Activated CD4-positive, alpha-beta T cell treated with anti-CD3 and anti-CD28 coated beads, Interleukin-2, amount 10 ng/mL, durations not matched to agents 24 days and 14 days (primary cell): Measurements from ENCODE around the gene BCL2L12. TPM values are rescaled to one million over a fixed set of nuclear protein-coding genes. Genes with fewer than 3 reads are reported as not detected.

Experiments
- DNase-seq: peaks from one replicate; pipeline ENCODE4 v3.0.0; 2022
- H3K27ac Mint-ChIP-seq: one replicate; pipeline ENCODE4 v1.8.0; 2022; ENCODE audit warnings: mild to moderate bottlenecking, mixed read lengths
- H3K27me3 Mint-ChIP-seq: one replicate; pipeline ENCODE4 v1.8.0; 2022; ENCODE audit warnings: mixed read lengths
- H3K36me3 Mint-ChIP-seq: one replicate; pipeline ENCODE4 v1.8.0; 2022; ENCODE audit warnings: low read depth, mild to moderate bottlenecking, mixed read lengths
- H3K4me1 Mint-ChIP-seq: one replicate; pipeline ENCODE4 v1.8.0; 2021; ENCODE audit warnings: mixed read lengths
- H3K4me3 Mint-ChIP-seq: one replicate; pipeline ENCODE4 v1.8.0; 2022; ENCODE audit warnings: mild to moderate bottlenecking, moderate library complexity, mixed read lengths
- H3K9me3 Mint-ChIP-seq: one replicate; pipeline ENCODE4 v1.8.0; 2021; ENCODE audit warnings: mixed read lengths
- intact Hi-C: fragments of 100-400 bp; cut with micrococcal nuclease; formaldehyde crosslinking; loops from one replicate; pipeline ENCODE4 v1.15.1; 2023
- total RNA-seq: library from RNA; stranded (reverse); gene quantifications from 2 replicates; pipeline ENCODE4 v1.2.3, GENCODE V29; 2022

Gene BCL2L12
- total RNA-seq, 1 donor from 2014 or later: 72.0 TPM

DNA sequence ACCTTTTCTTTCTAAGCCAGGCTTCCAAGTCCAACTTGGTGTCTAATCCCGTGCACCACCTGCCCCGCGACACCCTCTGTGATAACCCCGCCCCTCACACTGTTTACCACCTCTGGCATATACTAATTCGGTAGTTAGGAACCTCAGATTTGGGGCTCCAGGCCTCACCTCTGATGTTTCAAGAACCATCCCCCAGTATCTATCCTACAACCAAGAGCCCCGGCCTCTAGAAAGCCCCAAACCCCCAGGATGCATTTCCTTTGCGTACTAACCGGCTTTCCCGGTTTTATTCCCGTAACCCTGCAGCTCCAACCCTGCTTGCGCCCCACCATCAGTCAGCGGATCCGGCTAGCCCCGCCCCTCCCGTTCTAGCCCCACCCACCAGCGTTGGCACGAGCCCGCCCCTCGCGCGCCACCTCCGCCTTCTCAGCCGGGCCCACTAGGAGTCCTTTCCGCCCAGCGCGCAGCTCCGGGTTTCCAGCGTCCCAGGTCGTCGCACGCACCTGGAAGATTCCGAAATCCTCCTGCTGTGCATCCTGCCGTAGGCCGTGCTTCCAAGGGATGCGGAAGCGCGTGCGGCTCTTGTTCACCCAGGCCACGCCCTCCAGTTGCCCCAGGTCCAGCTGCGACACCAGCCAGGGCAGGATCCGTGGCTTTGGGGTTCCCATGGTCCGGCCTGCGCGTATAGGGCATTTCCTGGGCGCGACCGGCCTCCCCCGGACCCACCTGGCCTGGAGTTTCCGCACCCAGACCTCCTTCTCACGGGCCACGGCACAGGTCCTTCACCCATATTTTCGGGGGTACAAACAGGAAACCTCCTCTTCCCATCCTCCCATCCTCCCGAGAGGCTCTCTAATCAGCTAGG is 1.3 kb upstream of the BCL2L12 start:
- H3K27ac Mint-ChIP-seq: peak overlapping the region; percentile 95
- peaks cover 37% of the 10 kb centered on the region for H3K36me3 Mint-ChIP-seq
- peak; percentile 95 for DNase-seq
- intact Hi-C loops: loop anchor here (1.0 to 10.0 kb wide), 4 partner anchors 12 to 1030 kb away; partner anchors contain the start of genes DBP, PRR12 and SCAF1
- H3K4me3 Mint-ChIP-seq: peak overlapping the region; percentile 97
- H3K4me1 Mint-ChIP-seq: peaks cover 37% of the 10 kb centered on the region
- H3K27me3 Mint-ChIP-seq: no peaks in the 10 kb centered on the region
- H3K9me3 Mint-ChIP-seq: no peaks in the 10 kb centered on the region

DNA sequence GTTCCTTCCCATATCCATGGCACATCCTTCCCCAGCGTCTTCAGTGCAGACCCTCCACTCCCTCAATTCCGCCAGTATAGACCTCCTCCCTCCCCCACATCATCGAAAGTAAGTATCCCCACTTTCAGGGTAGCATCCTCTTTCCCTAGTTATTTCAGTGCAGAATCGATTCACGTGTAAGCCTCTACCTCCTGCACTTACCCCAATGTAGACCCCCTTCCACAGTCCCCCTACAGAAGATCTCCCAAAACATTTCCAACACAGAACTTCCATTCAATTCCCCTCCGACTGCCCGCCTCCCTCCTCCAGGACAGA is 740 bp upstream of the BCL2L12 start:
- peak overlapping the region; percentile 97 for H3K4me3 Mint-ChIP-seq
- peaks cover 41% of the 10 kb centered on the region for H3K4me1 Mint-ChIP-seq
- H3K36me3 Mint-ChIP-seq: peaks cover 35% of the 10 kb centered on the region

GRCh38 chr19:49666120-49666444 is 349 bp downstream of the BCL2L12 start:
- intact Hi-C loops: loop anchor here (10.0 kb wide), 1 partner anchor 1031 kb away; the partner anchor contains the start of gene DBP
- peak overlapping the region; percentile 95 for H3K27ac Mint-ChIP-seq

More for the DNA sequence above, 740 bp upstream of the BCL2L12 start:
- H3K9me3 Mint-ChIP-seq: no peaks in the 10 kb centered on the region
- H3K27me3 Mint-ChIP-seq: no peaks in the 10 kb centered on the region
- DNase-seq: no peak
- intact Hi-C loops: loop anchor here (1.0 to 10.0 kb wide), 4 partner anchors 11 to 1030 kb away; partner anchors contain the start of genes DBP, PRR12 and SCAF1
- H3K27ac Mint-ChIP-seq: peak overlapping the region; percentile 95

GRCh38 chr19:49667473-49667872 is 1.7 kb downstream of the BCL2L12 start:
- no peak for DNase-seq
- peak overlapping the region; percentile 97 for H3K4me3 Mint-ChIP-seq
- H3K9me3 Mint-ChIP-seq: no peaks in the 10 kb centered on the region
- no peak overlapping the region for H3K27ac Mint-ChIP-seq
- intact Hi-C loops: loop anchor here (10.0 kb wide), 1 partner anchor 1033 kb away; the partner anchor contains the start of gene DBP
- H3K27me3 Mint-ChIP-seq: no peaks in the 10 kb centered on the region
- peaks cover 46% of the 10 kb centered on the region for H3K4me1 Mint-ChIP-seq
- H3K36me3 Mint-ChIP-seq: peaks cover 30% of the 10 kb centered on the region

More at GRCh38 chr19:49666120-49666444, 349 bp downstream of the BCL2L12 start:
- no peak for DNase-seq
- Mint-ChIP-seq H3K36me3 (peaks cover 28% of the 10 kb centered on the region), H3K4me1 (peaks cover 39% of the 10 kb centered on the region), H3K9me3 (no peaks in the 10 kb centered on the region), H3K4me3 (peak overlapping the region; percentile 97), H3K27me3 (no peaks in the 10 kb centered on the region)

GRCh38 chr19:49669516-49669915 is 3.8 kb downstream of the BCL2L12 start:
- peaks cover 25% of the 10 kb centered on the region for H3K36me3 Mint-ChIP-seq
- H3K27me3 Mint-ChIP-seq: no peaks in the 10 kb centered on the region

GRCh38 chr19:49672131-49672919 is 6.6 kb downstream of the BCL2L12 start:
- no peaks in the 10 kb centered on the region for H3K27me3 Mint-ChIP-seq
- no peak overlapping the region for H3K4me3 Mint-ChIP-seq
- H3K9me3 Mint-ChIP-seq: no peaks in the 10 kb centered on the region
- H3K27ac Mint-ChIP-seq: peak overlapping the region; percentile 29
- peak; percentile 94 for DNase-seq
- peaks cover 21% of the 10 kb centered on the region for H3K36me3 Mint-ChIP-seq
- intact Hi-C loops: no loop called here
- peaks cover 21% of the 10 kb centered on the region for H3K4me1 Mint-ChIP-seq

More at GRCh38 chr19:49669516-49669915, 3.8 kb downstream of the BCL2L12 start:
- Mint-ChIP-seq H3K4me1 (peaks cover 35% of the 10 kb centered on the region), H3K27ac (no peak overlapping the region), H3K9me3 (no peaks in the 10 kb centered on the region), H3K4me3 (no peak overlapping the region)
- intact Hi-C loops: loop anchor here (10.0 kb wide), 1 partner anchor 1035 kb away; the partner anchor contains the start of gene DBP
- no peak for DNase-seq

GRCh38 chr19:49676136-49676783 is 10.5 kb downstream of the BCL2L12 start:
- peak overlapping the region; percentile 99 for H3K27ac Mint-ChIP-seq
- no peak for DNase-seq
- H3K4me3 Mint-ChIP-seq: peak overlapping the region; percentile 95
- no peaks in the 10 kb centered on the region for H3K9me3 Mint-ChIP-seq
- peaks cover 31% of the 10 kb centered on the region for H3K4me1 Mint-ChIP-seq
- intact Hi-C loops: loop anchor here (1.0 to 2.0 kb wide), 7 partner anchors 11 to 253 kb away; partner anchors contain the start of genes AKT1S1, ALDH16A1, ATF5 and BCL2L12
- H3K36me3 Mint-ChIP-seq: peaks cover 30% of the 10 kb centered on the region
- H3K27me3 Mint-ChIP-seq: no peaks in the 10 kb centered on the region

- intact Hi-C loops: loop anchor here (1.0 to 2.0 kb wide), 7 partner anchors 12 to 252 kb away; partner anchors contain the start of genes AKT1S1, ALDH16A1, ATF5 and BCL2L12
- peaks cover 31% of the 10 kb centered on the region for H3K4me1 Mint-ChIP-seq
- peaks cover 31% of the 10 kb centered on the region for H3K36me3 Mint-ChIP-seq
These were observed 11.1 kb downstream of the BCL2L12 start for GRCh38 chr19:49676784-49677230.

GRCh38 chr19:49677231-49677900 is 11.6 kb downstream of the BCL2L12 start, which contains the start of gene PRMT1:
TSS of gene PRMT1 (plus strand) at chr19:49677271. CDS start at chr19:49677281, 10 bp downstream.
- no peaks in the 10 kb centered on the region for H3K27me3 Mint-ChIP-seq
- H3K9me3 Mint-ChIP-seq: no peaks in the 10 kb centered on the region
- peak within 1 kb of the TSS; percentile 95 for H3K4me3 Mint-ChIP-seq
- peaks cover 28% of the 10 kb centered on the region for H3K4me1 Mint-ChIP-seq
- peak within 1 kb of the TSS; percentile 99 for H3K27ac Mint-ChIP-seq
- peaks cover 31% of the 10 kb centered on the region for H3K36me3 Mint-ChIP-seq
- DNase-seq: peak; percentile 89
- intact Hi-C loops: loop anchor here (2.0 kb wide), 3 partner anchors 181 to 251 kb away; partner anchors contain the start of genes ALDH16A1, ATF5, NUP62 and RPS11

More at GRCh38 chr19:49676784-49677230, 11.1 kb downstream of the BCL2L12 start:
- Mint-ChIP-seq H3K9me3 (no peaks in the 10 kb centered on the region), H3K27me3 (no peaks in the 10 kb centered on the region), H3K4me3 (peak overlapping the region; percentile 95), H3K27ac (peak overlapping the region; percentile 99)
- peak; percentile 99 for DNase-seq

DNA sequence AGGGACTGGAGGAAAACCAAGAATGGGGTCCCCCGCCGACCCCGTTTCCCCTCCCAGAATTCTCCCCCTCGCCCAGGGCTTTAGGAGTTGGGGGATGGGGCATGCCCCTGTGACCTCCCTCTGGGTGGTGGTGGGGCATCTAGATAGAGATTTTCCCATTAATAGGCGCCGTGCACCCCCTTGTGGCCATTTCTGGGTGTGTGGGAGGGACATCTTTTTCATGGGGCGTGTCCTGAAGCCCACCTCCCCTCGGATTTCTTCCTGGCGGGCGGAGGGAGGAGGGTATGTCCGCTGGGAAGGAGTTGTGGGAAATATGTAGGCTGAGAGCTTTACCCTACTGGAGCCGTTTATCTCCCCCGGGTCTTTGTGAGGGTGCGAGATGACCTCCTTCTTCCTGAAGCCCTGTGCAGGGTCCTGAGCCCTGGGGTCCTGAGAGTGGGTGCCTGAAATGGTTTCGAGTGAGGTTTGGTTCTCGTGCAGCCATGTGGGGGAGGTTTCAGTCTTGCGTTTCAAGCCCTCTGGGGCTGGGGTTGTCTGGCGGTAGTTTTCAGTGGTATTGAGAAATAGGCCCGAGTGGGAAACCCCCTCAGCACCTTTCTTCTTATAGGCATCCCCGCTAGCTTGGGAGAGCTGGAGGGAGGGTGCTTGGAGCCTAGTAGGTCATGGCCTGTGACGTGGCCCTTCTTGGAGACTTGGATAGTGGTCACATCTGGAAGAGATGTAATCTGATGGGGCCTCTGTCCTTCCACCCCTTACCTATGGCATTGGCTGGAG is 12.4 kb downstream of the BCL2L12 start:
- H3K27ac Mint-ChIP-seq: peak overlapping the region; percentile 96
- DNase-seq: peak; percentile 93
- H3K27me3 Mint-ChIP-seq: no peaks in the 10 kb centered on the region
- H3K4me3 Mint-ChIP-seq: peak overlapping the region; percentile 95
- peaks cover 34% of the 10 kb centered on the region for H3K36me3 Mint-ChIP-seq
- intact Hi-C loops: loop anchor here (2.0 kb wide), 4 partner anchors 107 to 251 kb away; partner anchors contain the start of genes ALDH16A1, ATF5, NUP62 and RPS11
- H3K9me3 Mint-ChIP-seq: no peaks in the 10 kb centered on the region
- peaks cover 29% of the 10 kb centered on the region for H3K4me1 Mint-ChIP-seq

DNA sequence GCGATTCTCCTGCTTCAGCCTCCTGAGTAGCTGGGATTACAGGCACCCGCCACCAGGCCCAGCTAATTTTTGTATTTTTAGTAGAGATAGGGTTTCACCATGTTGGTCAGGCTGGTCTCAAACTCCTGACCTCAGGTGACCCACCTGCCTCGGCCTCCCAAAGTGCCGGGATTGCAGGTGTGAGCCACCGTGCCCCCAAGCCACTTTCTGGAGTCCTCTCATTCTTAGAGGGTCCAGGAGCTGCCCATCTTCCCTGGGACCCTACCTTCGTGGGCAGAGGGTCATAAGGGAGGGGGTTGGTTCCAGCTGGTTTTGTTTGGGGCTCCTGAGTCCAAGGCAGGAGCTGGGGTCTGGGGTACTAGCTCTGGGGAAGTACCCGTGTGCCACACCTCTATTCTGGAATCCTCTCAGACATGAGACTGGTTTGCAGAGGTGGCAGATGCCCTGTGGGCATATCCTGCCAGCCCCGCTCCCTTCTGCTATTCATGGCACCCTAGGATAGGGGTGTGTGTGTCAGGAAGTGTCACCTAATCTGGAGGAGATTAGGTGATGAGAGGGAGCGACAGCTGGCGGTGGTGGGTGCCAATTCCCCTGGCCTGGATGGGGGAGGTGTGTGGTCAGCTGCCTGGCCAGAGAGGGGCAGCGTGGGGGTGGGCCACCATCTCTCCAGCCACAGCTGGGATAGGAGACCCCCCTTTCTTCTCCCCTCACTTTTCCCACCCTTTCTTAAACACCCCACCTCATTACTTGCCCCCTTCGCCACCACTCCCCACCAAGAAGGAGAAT is 13.4 kb downstream of the BCL2L12 start:
- H3K4me1 Mint-ChIP-seq: peaks cover 27% of the 10 kb centered on the region
- intact Hi-C loops: loop anchor here (2.0 kb wide), 1 partner anchor 108 kb away; no protein-coding TSS in a partner anchor
- H3K27me3 Mint-ChIP-seq: no peaks in the 10 kb centered on the region
- H3K27ac Mint-ChIP-seq: peak overlapping the region; percentile 15
- DNase-seq: no peak
- H3K9me3 Mint-ChIP-seq: no peaks in the 10 kb centered on the region
- H3K4me3 Mint-ChIP-seq: peak overlapping the region; percentile 95
- peaks cover 37% of the 10 kb centered on the region for H3K36me3 Mint-ChIP-seq
